H1 (cell line): ENCODE results near the gene B3GLCT. TPM values are rescaled to one million over a fixed set of nuclear protein-coding genes. Genes with fewer than 3 reads are reported as not detected.

Experiments
- CTCF ChIA-PET: fragments of 300-600 bp; sonication (Branson Sonifier 250); formaldehyde crosslinking; loops from one replicate; lab custom pipeline; 2021; ENCODE audit not compliant: partially characterized antibody; lab: Charles Lee
- POLR2A ChIA-PET: fragments of 300-600 bp; sonication (Branson Sonifier 250); formaldehyde crosslinking; loops from one replicate; lab custom pipeline; 2021; ENCODE audit warnings: inconsistent platforms; ENCODE audit not compliant: partially characterized antibody; lab: Charles Lee
- DNase-seq, 2 experiments: peaks; one replicate each; pipeline versions ENCODE4 v3.0.0 to v3.0.0-alpha.2; 2010 to 2022; ENCODE audit warnings: low spot score in 2 of 2, low read depth in 1 of 2, mixed read lengths in 1 of 2
- FAIRE-seq: peaks from 2 replicates; lab custom pipeline; 2011; peaks lifted over from hg19 to GRCh38; lab: Jason Lieb, UNC
- H2AFZ ChIP-seq: 2 replicates; pipeline ENCODE4 v1.8.1; 2012; ENCODE audit warnings: low read length, inconsistent platforms
- H2AK5ac ChIP-seq: 2 replicates; pipeline ENCODE4 v1.6.1; 2013; ENCODE audit warnings: low read depth, low read length
- H2BK120ac ChIP-seq: replicated peaks from 2 replicates; pipeline ENCODE3; 2013; ENCODE audit warnings: low read depth, low read length, inconsistent platforms
- H2BK12ac ChIP-seq: 2 replicates; pipeline ENCODE4 v1.6.1; 2013; ENCODE audit warnings: low read depth, low read length
- H2BK15ac ChIP-seq: 2 replicates; pipeline ENCODE4 v1.6.1; 2013; ENCODE audit warnings: low read length
- H2BK20ac ChIP-seq: 2 replicates; pipeline ENCODE4 v1.6.1; 2013; ENCODE audit warnings: low read length
- H2BK5ac ChIP-seq: 2 replicates; pipeline ENCODE4 v1.6.1; 2013; ENCODE audit warnings: low read depth, low read length
- H3K14ac ChIP-seq: 2 replicates; pipeline ENCODE4 v1.6.1; 2013; ENCODE audit warnings: inconsistent platforms; ENCODE audit not compliant: insufficient read length
- H3K18ac ChIP-seq: 2 replicates; pipeline ENCODE4 v1.6.1; 2013; ENCODE audit warnings: low read length; ENCODE audit errors: extremely low read depth
- H3K23ac ChIP-seq: 2 replicates; pipeline ENCODE4 v1.6.1; 2013; ENCODE audit warnings: inconsistent platforms; ENCODE audit not compliant: insufficient read length
- H3K23me2 ChIP-seq: 2 replicates; pipeline ENCODE4 v1.6.1; 2013; ENCODE audit warnings: low read depth, low read length
- H3K27ac ChIP-seq: 2 replicates; pipeline ENCODE4 v1.6.1; 2011; ENCODE audit warnings: low read depth, low read length, inconsistent platforms
- H3K27me3 ChIP-seq, 4 experiments: replicated peaks in 1 of 4; 1 replicate in 1 of 4; 2 replicates in 3 of 4; pipeline versions ENCODE4 v1.6.1 to v1.8.1; 2011 to 2013; ENCODE audit warnings: low read length in 3 of 4, mild to moderate bottlenecking in 3 of 4, inconsistent platforms in 2 of 4, mixed read lengths in 2 of 4, moderate library complexity in 1 of 4; ENCODE audit not compliant: control insufficient read depth in 3 of 4, insufficient read depth in 3 of 4; ENCODE audit errors: extremely low read depth in 1 of 4
- H3K36me3 ChIP-seq, 4 experiments: 2 replicates each; pipeline versions ENCODE4 v1.6.1 to v1.8.1; 2011 to 2013; ENCODE audit warnings: mild to moderate bottlenecking in 4 of 4, low read length in 3 of 4, moderate library complexity in 2 of 4, control low read depth in 1 of 4, inconsistent platforms in 1 of 4; ENCODE audit not compliant: insufficient read depth in 4 of 4, control insufficient read depth in 2 of 4
- H3K4ac ChIP-seq: replicated peaks from 2 replicates; pipeline ENCODE3; 2013; ENCODE audit warnings: low read length, low read depth, mixed read lengths, inconsistent platforms; ENCODE audit not compliant: insufficient read length
- H3K4me1 ChIP-seq, 4 experiments: replicated peaks in 1 of 4; 1 replicate in 1 of 4; 2 replicates in 3 of 4; pipeline versions ENCODE4 v1.6.1 to v1.8.1; 2011 to 2013; ENCODE audit warnings: low read length in 3 of 4, inconsistent platforms in 2 of 4, mixed read lengths in 1 of 4; ENCODE audit not compliant: insufficient read depth in 4 of 4, control insufficient read depth in 3 of 4
- H3K4me2 ChIP-seq, 2 experiments: 2 replicates each; pipeline versions ENCODE4 v1.6.1 to v1.8.1; 2011 to 2013; ENCODE audit warnings: low read depth in 2 of 2, low read length in 2 of 2, control low read depth in 1 of 2, inconsistent platforms in 1 of 2, mild to moderate bottlenecking in 1 of 2; ENCODE audit not compliant: insufficient read depth in 1 of 2
- H3K4me3 ChIP-seq, 4 experiments: fragments of 200-600, 300-600 bp in 1 of 4; sonication (generic), shearing (Covaris generic), sonication (Bioruptor Twin) in 1 of 4; 2 replicates each; pipeline versions ENCODE4 v1.5.1 to v1.8.1; 2011 to 2016; ENCODE audit warnings: low read length in 4 of 4, low read depth in 3 of 4, control low read depth in 2 of 4, inconsistent platforms in 2 of 4, mild to moderate bottlenecking in 2 of 4, mixed read lengths in 1 of 4, moderate library complexity in 1 of 4; ENCODE audit not compliant: insufficient read depth in 2 of 4; ENCODE audit errors: extremely low read depth in 1 of 4
- H3K56ac ChIP-seq: replicated peaks from 2 replicates; pipeline ENCODE3; 2013; ENCODE audit warnings: low read depth, mild to moderate bottlenecking, mixed read lengths, low read length, inconsistent platforms; ENCODE audit not compliant: insufficient read length
- H3K79me1 ChIP-seq: 2 replicates; pipeline ENCODE4 v1.6.1; 2013; ENCODE audit warnings: low read depth, low read length, control low read depth
- H3K79me2 ChIP-seq, 2 experiments: 2 replicates each; pipeline versions ENCODE4 v1.6.1 to v1.8.1; 2012 to 2013; ENCODE audit warnings: low read length in 2 of 2, mild to moderate bottlenecking in 2 of 2, inconsistent platforms in 1 of 2; ENCODE audit not compliant: insufficient read depth in 2 of 2, control insufficient read depth in 1 of 2
- H3K9ac ChIP-seq, 4 experiments: replicated peaks in 1 of 4; 1 replicate in 1 of 4; 2 replicates in 3 of 4; pipeline versions ENCODE4 v1.6.1 to v1.8.1; 2011 to 2013; ENCODE audit warnings: low read depth in 3 of 4, low read length in 3 of 4, control low read depth in 2 of 4, mild to moderate bottlenecking in 2 of 4, moderate library complexity in 2 of 4, inconsistent platforms in 1 of 4; ENCODE audit errors: extremely low read depth in 1 of 4
- H3K9me3 ChIP-seq, 2 experiments: 2 replicates each; pipeline versions ENCODE4 v1.6.1 to v1.8.1; 2012 to 2013; ENCODE audit warnings: mild to moderate bottlenecking in 2 of 2, moderate library complexity in 2 of 2, control low read depth in 1 of 2, inconsistent platforms in 1 of 2, low read depth in 1 of 2, low read length in 1 of 2, mixed read lengths in 1 of 2; ENCODE audit not compliant: insufficient read depth in 2 of 2
- H4K20me1 ChIP-seq, 2 experiments: replicated peaks in 1 of 2; 2 replicates each; pipeline versions ENCODE3 to v1.8.1; 2011 to 2013; ENCODE audit warnings: inconsistent platforms in 2 of 2, low read length in 2 of 2, mild to moderate bottlenecking in 1 of 2; ENCODE audit not compliant: insufficient read depth in 2 of 2, control insufficient read depth in 1 of 2
- H4K5ac ChIP-seq: 2 replicates; pipeline ENCODE4 v1.6.1; 2013; ENCODE audit warnings: low read length, low read depth, mixed read lengths, inconsistent platforms; ENCODE audit not compliant: insufficient read length
- H4K8ac ChIP-seq: 2 replicates; pipeline ENCODE4 v1.8.0; 2013; ENCODE audit warnings: mild to moderate bottlenecking, moderate library complexity, low read length, inconsistent platforms; ENCODE audit not compliant: insufficient read depth; ENCODE audit errors: extremely low read depth
- H4K91ac ChIP-seq: replicated peaks from 2 replicates; pipeline ENCODE3; 2013; ENCODE audit warnings: low read length, mixed read lengths, inconsistent platforms; ENCODE audit not compliant: insufficient read length
- CEBPB ChIP-seq: IDR thresholded peaks from 2 replicates; pipeline ENCODE4 v1.6.1; 2012; ENCODE audit warnings: low read depth, low read length
- CREB1 ChIP-seq: IDR thresholded peaks from 2 replicates; pipeline ENCODE4 v1.6.1; 2012; ENCODE audit warnings: inconsistent platforms
- E2F6 ChIP-seq: IDR thresholded peaks from 2 replicates; pipeline ENCODE4 v1.6.1; 2012; ENCODE audit warnings: inconsistent platforms
- FOSL1 ChIP-seq: IDR thresholded peaks from 2 replicates; pipeline ENCODE4 v1.6.1; 2011; ENCODE audit warnings: mild to moderate bottlenecking, low read depth, low read length, moderate library complexity; ENCODE audit not compliant: insufficient read depth
- HDAC2 ChIP-seq, 2 experiments: fragments of 300-600 bp in 1 of 2; sonication (generic) in 1 of 2; IDR thresholded peaks; 2 replicates each; pipeline ENCODE4 v1.6.1; 2011 to 2012; ENCODE audit warnings: low read depth in 2 of 2, low read length in 2 of 2, mild to moderate bottlenecking in 2 of 2, moderate library complexity in 2 of 2, borderline replicate concordance in 1 of 2, inconsistent platforms in 1 of 2
- MAFK ChIP-seq: IDR thresholded peaks from 2 replicates; pipeline ENCODE4 v1.6.1; 2012; ENCODE audit warnings: low read depth, mild to moderate bottlenecking, improper control_type of control experiment, low read length
- PHF8 ChIP-seq: fragments of 200-600 bp; sonication (generic); conservative IDR thresholded peaks from 2 replicates; pipeline ENCODE4 v1.7.1; 2012; ENCODE audit warnings: low read depth, mild to moderate bottlenecking, inconsistent platforms, low read length, moderate library complexity
- POLR2AphosphoS5 ChIP-seq: IDR thresholded peaks from 2 replicates; pipeline ENCODE4 v1.6.1; 2011; ENCODE audit warnings: low read depth, low read length
- RBBP5 ChIP-seq: IDR thresholded peaks from 2 replicates; pipeline ENCODE4 v1.7.1; 2012; ENCODE audit warnings: low read depth, mild to moderate bottlenecking, inconsistent platforms, low read length, moderate library complexity, borderline replicate concordance
- SIN3A ChIP-seq, 2 experiments: IDR thresholded peaks in 1 of 2; conservative IDR thresholded peaks in 1 of 2; 2 replicates each; pipeline ENCODE4 v1.6.1; 2011 to 2012; ENCODE audit warnings: low read length in 2 of 2, improper control_type of control experiment in 1 of 2, low read depth in 1 of 2, mild to moderate bottlenecking in 1 of 2
- SIRT6 ChIP-seq: IDR thresholded peaks from one replicate; pipeline ENCODE4 v1.7.1; 2012; ENCODE audit warnings: low read length, inconsistent platforms
- TBP ChIP-seq: IDR thresholded peaks from 2 replicates; pipeline ENCODE4 v1.6.1; 2011; ENCODE audit warnings: low read depth, low read length, improper control_type of control experiment
- TCF12 ChIP-seq: IDR thresholded peaks from 2 replicates; pipeline ENCODE4 v1.6.1; 2011; ENCODE audit warnings: low read depth, mild to moderate bottlenecking, low read length
- TEAD4 ChIP-seq: IDR thresholded peaks from 2 replicates; pipeline ENCODE4 v1.6.1; 2012; ENCODE audit warnings: low read depth, low read length, inconsistent platforms, mixed read lengths
- YY1 ChIP-seq: IDR thresholded peaks from 2 replicates; pipeline ENCODE4 v1.6.1; 2011; ENCODE audit warnings: low read depth, mild to moderate bottlenecking, low read length
- WGBS, 2 experiments: shearing (Covaris generic) in 1 of 2; methylation state at CpG; one replicate each; pipeline versions ENCODE4 v1.1.6 to v1.1.7; 2013 to 2015; ENCODE audit warnings: low lambda C conversion rate in 2 of 2, mixed read lengths in 2 of 2, inconsistent platforms in 1 of 2, low coverage in 1 of 2, missing lambda C conversion rate in 1 of 2; ENCODE audit not compliant: insufficient replicate concordance in 2 of 2, insufficient coverage in 1 of 2, insufficient read length in 1 of 2; ENCODE audit errors: extremely low coverage in 1 of 2, missing lambda C conversion rate in 1 of 2; 5-methylcytosine and 5-hydroxymethylcytosine counted together
- polyA plus RNA-seq, 7 experiments: library from polyadenylated mRNA; depleted of rRNA in 3 of 7; stranded (reverse) in 5 of 7; unstranded in 2 of 7; fragments of >200 nt in 5 of 7; fragments of 200-250 nt in 2 of 7; gene quantifications; 1 replicate in 5 of 7; 2 replicates in 1 of 7; 4 replicates in 1 of 7; pipeline versions ENCODE4 v1.2.1 to v1.2.3, GENCODE V29; 2011 to 2013; ENCODE audit warnings: missing spikeins in 2 of 7, mixed read lengths in 2 of 7
- total RNA-seq: library from RNA; stranded (reverse); fragmentation: NEBNext Ultra II Directional; extraction: Animal tissue kit (Norgen Biotek cat#: 25700); gene quantifications from 2 replicates; pipeline ENCODE4 v1.2.1, GENCODE V29; 2021

The B3GLCT gene
- total and polyA plus RNA-seq, 2 of the 8 experiments (the other 6 are each of a cell fraction or from before 2014, with no cell fraction given), result 1.5 to 4.1 TPM

DNA sequence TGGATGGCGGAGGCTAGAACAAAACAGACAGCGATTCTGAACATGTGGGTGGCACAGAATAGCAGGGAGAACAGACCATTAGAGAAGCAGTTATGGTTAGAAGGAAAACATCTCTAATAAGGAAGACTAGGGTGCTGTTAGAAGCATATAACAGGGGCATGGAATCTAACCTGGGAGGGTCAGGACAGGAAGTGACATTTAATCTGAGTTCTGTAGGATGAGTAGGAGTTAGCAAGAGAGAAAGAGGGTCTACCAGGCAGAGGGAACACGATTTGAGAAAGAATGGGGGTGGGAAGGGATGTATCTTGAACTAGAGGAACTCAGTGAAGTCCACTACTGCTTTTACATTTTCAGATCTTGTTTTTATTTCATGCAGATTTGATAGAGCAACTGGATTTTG is 48.6 kb downstream of the B3GLCT start:
- Histone ChIP-seq H3K4me3 (no peak overlapping the region), H4K5ac (no peak overlapping the region), H2BK12ac (no peak overlapping the region), H4K8ac (no peak overlapping the region), H2BK15ac (no peak overlapping the region), H2BK120ac (no peak overlapping the region), H4K91ac (no peak overlapping the region), H3K56ac (no peak overlapping the region), H3K18ac (no peak overlapping the region), H3K9ac (no peak overlapping the region), H3K4me2 (no peak overlapping the region), H4K20me1 (no peaks in the 10 kb centered on the region), H3K23ac (no peak overlapping the region), H3K4ac (no peak overlapping the region), H3K9me3 (0 out of 4 replicates have a peak, but pooled peaks cover 0 to 4% of the 10 kb centered on the region in 2 experiments), H2AK5ac (no peak overlapping the region), H3K4me1 (no peaks in the 10 kb centered on the region), H3K36me3 (no peaks in the 10 kb centered on the region), H3K79me1 (no peaks in the 10 kb centered on the region), H3K79me2 (no peaks in the 10 kb centered on the region), H3K23me2 (no peaks in the 10 kb centered on the region; the same call in 1 of the 2 replicates), H3K14ac (no peak overlapping the region), H2AFZ (no peak overlapping the region), H2BK5ac (no peak overlapping the region), H2BK20ac (no peak overlapping the region), H3K27ac (no peak overlapping the region), H3K27me3 (no peaks in the 10 kb centered on the region)
- 87% methylated on average over 3 of the region's 3 CpGs; no CpG with 5 or more reads in 1 of the 2 experiments for WGBS, 2 experiments
- POLR2A ChIA-PET, result no interaction called here
- no peak for FAIRE-seq
- no peak for DNase-seq
- CTCF ChIA-PET, result interaction anchor here (1.3 to 6.8 kb wide), 2 partner anchors 9 to 11 kb away, joined by 3 to 63 read pairs; no protein-coding TSS in a partner anchor
- TF ChIP-seq TEAD4, result no peak
- TF ChIP-seq YY1, result no peak
- TF ChIP-seq TBP, result no peak
- TF ChIP-seq SIN3A (conservative IDR thresholded peaks at IDR 0.05 in 1 of 2, IDR thresholded peaks at IDR 0.05 in 1 of 2; ENCODE audit: low read depth in 1 of 2, low read length in 2 of 2), result no peak
- no peak for TF ChIP-seq FOSL1
- TF ChIP-seq PHF8, result no peak
- no peak for TF ChIP-seq CREB1
- TF ChIP-seq E2F6, result no peak
- TF ChIP-seq MAFK, result no peak
- TF ChIP-seq RBBP5, result no peak
- no peak for TF ChIP-seq TCF12
- TF ChIP-seq CEBPB, result no peak
- no peak for TF ChIP-seq HDAC2 (IDR thresholded peaks at IDR 0.05; ENCODE audit: borderline replicate concordance in 1 of 2, low read depth in 2 of 2, low read length in 2 of 2)
- TF ChIP-seq POLR2AphosphoS5, result no peak
- no peak for TF ChIP-seq SIRT6
